ENCODE measurements around the gene CUBN. TPM values are rescaled to one million over a fixed set of nuclear protein-coding genes. Genes with fewer than 3 reads are reported as not detected.
"Not testable (repeated sequence)": the region's sequence is repeated elsewhere in the genome, so short reads cannot be mapped to it uniquely, and the experiment has no call there.

Gene CUBN
- total RNA-seq, 2 experiments from 2014 or later = 7.9 to 9.2 TPM

- H3K4me3 Mint-ChIP-seq = no peak overlapping the region
- H3K27me3 Mint-ChIP-seq = no peaks in the 10 kb centered on the region
- Histone ChIP-seq H3K27ac (ENCODE audit: low read depth in 1 of 2, low read length in 2 of 2) (no peak overlapping the region), H3K27me3 (ENCODE audit: control insufficient read depth in 1 of 2, insufficient read depth in 2 of 2, low read length in 2 of 2) (no peaks in the 10 kb centered on the region), H3K4me1 (ENCODE audit: insufficient read depth, low read length) (peaks cover 5% of the 10 kb centered on the region), H3K36me3 (ENCODE audit: insufficient read depth, low read length) (peaks cover 2% of the 10 kb centered on the region), H3K4me3 (ENCODE audit: low read length) (no peak overlapping the region), H3K9me3 (ENCODE audit: control insufficient read depth in 1 of 2, insufficient read depth in 1 of 2, low read length in 2 of 2) (no peaks in the 10 kb centered on the region)
- H3K4me1 Mint-ChIP-seq (ENCODE audit: low read depth) = peaks cover 16% of the 10 kb centered on the region
- no peak overlapping the region for H3K27ac Mint-ChIP-seq
- no peaks in the 10 kb centered on the region for H3K9me3 Mint-ChIP-seq
- intact Hi-C loops (cut with DNase I, micrococcal nuclease) = no loop called here
- POLR2A ChIA-PET = no interaction called here
- CTCF ChIA-PET = no interaction called here
- TF ChIP-seq CTCF (IDR thresholded peaks at IDR 0.05) = no peak
- no peak for ATAC-seq (ENCODE audit: poor library complexity)
- no peak for DNase-seq
- peaks cover 53% of the 10 kb centered on the region for H3K36me3 Mint-ChIP-seq (ENCODE audit: low read depth)
These were observed 13.4 kb downstream of the CUBN start for GRCh38 chr10:17116193-17116592.

GRCh38 chr10:17115683-17116082 lies 13.9 kb downstream of the CUBN start:
- Mint-ChIP-seq H3K9me3 (no peaks in the 10 kb centered on the region), H3K4me1 (ENCODE audit: low read depth) (peaks cover 16% of the 10 kb centered on the region), H3K36me3 (ENCODE audit: low read depth) (peaks cover 50% of the 10 kb centered on the region), H3K4me3 (no peak overlapping the region), H3K27me3 (no peaks in the 10 kb centered on the region), H3K27ac (no peak overlapping the region)
- Histone ChIP-seq H3K4me3 (ENCODE audit: low read length) (no peak overlapping the region), H3K36me3 (ENCODE audit: insufficient read depth, low read length) (peaks cover 2% of the 10 kb centered on the region), H3K4me1 (ENCODE audit: insufficient read depth, low read length) (peaks cover 5% of the 10 kb centered on the region), H3K27me3 (ENCODE audit: control insufficient read depth in 1 of 2, insufficient read depth in 2 of 2, low read length in 2 of 2) (no peaks in the 10 kb centered on the region), H3K27ac (ENCODE audit: low read depth in 1 of 2, low read length in 2 of 2) (no peak overlapping the region), H3K9me3 (ENCODE audit: control insufficient read depth in 1 of 2, insufficient read depth in 1 of 2, low read length in 2 of 2) (no peaks in the 10 kb centered on the region)
- intact Hi-C loops (cut with DNase I, micrococcal nuclease) = no loop called here
- ChIA-PET CTCF (no interaction called here), POLR2A (no interaction called here)
- DNase-seq (no peak), ATAC-seq (ENCODE audit: poor library complexity) (no peak)
- no peak for TF ChIP-seq CTCF (IDR thresholded peaks at IDR 0.05)

DNA sequence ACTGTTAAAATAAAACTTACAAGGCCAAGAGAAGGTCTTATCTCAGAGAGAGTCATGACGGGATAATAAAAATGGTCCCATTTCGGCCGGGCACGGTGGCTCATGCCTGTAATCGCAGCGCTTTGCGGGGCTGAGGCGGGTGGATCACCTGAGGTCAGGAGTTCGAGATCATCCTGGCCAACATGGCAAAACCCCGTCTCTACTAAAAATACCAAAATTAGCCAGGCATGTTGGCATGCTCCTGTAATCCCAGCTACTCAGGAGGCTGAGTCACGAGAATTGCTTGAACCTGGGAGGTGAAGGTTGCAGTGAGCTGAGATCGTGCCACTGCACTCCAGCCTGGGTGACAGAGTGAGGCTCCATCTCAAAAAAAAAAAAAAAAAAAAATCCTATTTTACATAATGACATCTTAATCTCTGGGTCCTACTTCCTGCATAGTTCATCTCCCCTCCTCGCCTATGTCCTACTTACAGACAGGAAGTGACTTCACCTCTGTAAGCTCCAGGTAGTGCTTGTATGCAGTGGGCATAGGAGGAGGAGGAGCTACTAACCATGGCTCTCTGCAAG lies 14.7 kb downstream of the CUBN start:
- H3K27ac ChIP-seq (ENCODE audit: low read depth in 1 of 2, low read length in 2 of 2); POLR2A ChIA-PET; H3K4me1 ChIP-seq (ENCODE audit: insufficient read depth, low read length); H3K36me3 ChIP-seq (ENCODE audit: insufficient read depth, low read length); CTCF ChIA-PET; H3K27ac Mint-ChIP-seq; H3K4me3 Mint-ChIP-seq; H3K9me3 ChIP-seq (ENCODE audit: control insufficient read depth in 1 of 2, insufficient read depth in 1 of 2, low read length in 2 of 2); H3K27me3 ChIP-seq (ENCODE audit: control insufficient read depth in 1 of 2, insufficient read depth in 2 of 2, low read length in 2 of 2); H3K4me3 ChIP-seq (ENCODE audit: low read length); H3K27me3 Mint-ChIP-seq; H3K9me3 Mint-ChIP-seq: not testable (repeated sequence)
- ATAC-seq (ENCODE audit: poor library complexity) (peak; percentile 87), DNase-seq (peak in 3 of 14 experiments; percentile 17 to 24 (median 21))
- Mint-ChIP-seq H3K4me1 (ENCODE audit: low read depth) (peaks cover 16% of the 10 kb centered on the region), H3K36me3 (ENCODE audit: low read depth) (peaks cover 47% of the 10 kb centered on the region)
- intact Hi-C loops (cut with DNase I, micrococcal nuclease) = loop anchor here in 1 of 2 experiments (5.0 kb wide), 1 partner anchor 178 kb away; no protein-coding TSS in a partner anchor

Data from CD4-positive, alpha-beta T cell (primary cell).